Suprapubic skin (tissue), 4 donors: Measurements from ENCODE around the gene ZNF613. TPM values are rescaled to one million over a fixed set of nuclear protein-coding genes. Genes with fewer than 3 reads are reported as not detected.
"Not testable (repeated sequence)": the region's sequence is repeated elsewhere in the genome, so short reads cannot be mapped to it uniquely, and the experiment has no call there.

Experiments
- DNase-seq, 2 donors: peaks; one replicate each; pipeline ENCODE4 v3.0.0-alpha.2; 2019; ENCODE audit warnings: low spot score in 2 of 2
- H3K27ac ChIP-seq: fragments of 200-600 bp; sonication (generic); one replicate; pipeline ENCODE4 v1.5.1; 2019
- H3K27me3 ChIP-seq: fragments of 200-600 bp; sonication (generic); one replicate; pipeline ENCODE4 v1.5.1; 2019
- H3K36me3 ChIP-seq: fragments of 200-600 bp; sonication (generic); one replicate; pipeline ENCODE4 v1.5.1; 2019
- H3K4me1 ChIP-seq: fragments of 200-600 bp; sonication (generic); one replicate; pipeline ENCODE4 v1.5.1; 2019
- H3K4me3 ChIP-seq: fragments of 200-600 bp; sonication (generic); one replicate; pipeline ENCODE4 v1.5.1; 2019; ENCODE audit warnings: mild to moderate bottlenecking
- H3K9me3 ChIP-seq: fragments of 200-600 bp; sonication (generic); one replicate; pipeline ENCODE4 v1.5.1; 2019
- EP300 ChIP-seq: sonication (generic); formaldehyde crosslinking; IDR thresholded peaks from one replicate; pipeline ENCODE4 v1.6.1; 2017; ENCODE audit warnings: antibody characterized with exemption
- POLR2A ChIP-seq, 2 donors: fragments of 450-650 bp; IDR thresholded peaks; one replicate each; pipeline ENCODE4 v1.6.1; 2017; ENCODE audit warnings: antibody characterized with exemption in 2 of 2, mild to moderate bottlenecking in 2 of 2, moderate library complexity in 2 of 2
- POLR2AphosphoS5 ChIP-seq, 3 donors: sonication (generic); formaldehyde crosslinking; IDR thresholded peaks; one replicate each; pipeline ENCODE4 v1.6.1; 2017; ENCODE audit warnings: antibody characterized with exemption in 3 of 3
- WGBS: methylation state at CpG from one replicate; pipeline ENCODE4 v1.1.5; 2018; 5-methylcytosine and 5-hydroxymethylcytosine counted together
- total RNA-seq, 4 donors: library from RNA; depleted of rRNA; stranded (reverse); fragments of >200 nt; gene quantifications; one replicate each; pipeline ENCODE4 v1.1.0, GENCODE V29; 2016
- TF ChIP-seq, protein P1 (sequence below), 2 donors: fragments of 200-600 bp in 1 of 2; fragments of 450-650 bp in 1 of 2; sonication (generic) in 1 of 2; IDR thresholded peaks; one replicate each; pipeline ENCODE4 v1.5.1; 2016 to 2019; ENCODE audit warnings: antibody characterized with exemption in 2 of 2, mild to moderate bottlenecking in 1 of 2, moderate library complexity in 1 of 2

Gene ZNF613
- total RNA-seq, 4 donors from 2014 or later = 2.2 to 4.4 (median 3.0) TPM

DNA sequence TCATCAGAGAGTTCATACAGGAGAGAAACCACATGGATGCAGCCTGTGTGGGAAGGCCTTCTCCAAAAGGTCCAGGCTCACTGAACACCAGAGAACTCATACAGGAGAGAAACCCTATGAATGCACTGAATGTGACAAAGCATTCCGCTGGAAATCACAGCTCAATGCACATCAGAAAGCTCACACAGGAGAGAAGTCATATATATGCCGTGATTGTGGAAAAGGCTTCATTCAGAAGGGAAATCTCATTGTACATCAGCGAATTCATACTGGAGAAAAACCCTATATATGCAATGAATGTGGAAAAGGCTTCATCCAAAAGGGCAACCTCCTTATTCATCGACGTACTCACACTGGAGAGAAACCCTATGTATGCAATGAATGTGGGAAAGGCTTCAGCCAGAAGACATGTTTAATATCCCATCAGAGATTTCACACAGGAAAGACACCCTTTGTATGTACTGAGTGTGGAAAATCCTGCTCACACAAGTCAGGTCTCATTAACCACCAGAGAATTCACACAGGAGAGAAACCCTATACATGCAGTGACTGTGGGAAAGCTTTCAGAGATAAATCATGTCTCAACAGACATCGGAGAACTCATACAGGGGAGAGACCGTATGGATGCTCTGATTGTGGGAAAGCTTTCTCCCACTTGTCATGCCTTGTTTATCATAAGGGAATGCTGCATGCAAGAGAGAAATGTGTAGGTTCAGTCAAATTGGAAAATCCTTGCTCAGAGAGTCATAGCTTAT is 17.7 kb downstream of the ZNF613 start:
- TF ChIP-seq EP300 (no peak), POLR2A (IDR thresholded peaks at IDR 0.05) (no peak), POLR2AphosphoS5 (IDR thresholded peaks at IDR 0.05) (no peak)
- TF ChIP-seq, protein P1, sequence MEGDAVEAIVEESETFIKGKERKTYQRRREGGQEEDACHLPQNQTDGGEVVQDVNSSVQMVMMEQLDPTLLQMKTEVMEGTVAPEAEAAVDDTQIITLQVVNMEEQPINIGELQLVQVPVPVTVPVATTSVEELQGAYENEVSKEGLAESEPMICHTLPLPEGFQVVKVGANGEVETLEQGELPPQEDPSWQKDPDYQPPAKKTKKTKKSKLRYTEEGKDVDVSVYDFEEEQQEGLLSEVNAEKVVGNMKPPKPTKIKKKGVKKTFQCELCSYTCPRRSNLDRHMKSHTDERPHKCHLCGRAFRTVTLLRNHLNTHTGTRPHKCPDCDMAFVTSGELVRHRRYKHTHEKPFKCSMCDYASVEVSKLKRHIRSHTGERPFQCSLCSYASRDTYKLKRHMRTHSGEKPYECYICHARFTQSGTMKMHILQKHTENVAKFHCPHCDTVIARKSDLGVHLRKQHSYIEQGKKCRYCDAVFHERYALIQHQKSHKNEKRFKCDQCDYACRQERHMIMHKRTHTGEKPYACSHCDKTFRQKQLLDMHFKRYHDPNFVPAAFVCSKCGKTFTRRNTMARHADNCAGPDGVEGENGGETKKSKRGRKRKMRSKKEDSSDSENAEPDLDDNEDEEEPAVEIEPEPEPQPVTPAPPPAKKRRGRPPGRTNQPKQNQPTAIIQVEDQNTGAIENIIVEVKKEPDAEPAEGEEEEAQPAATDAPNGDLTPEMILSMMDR (IDR thresholded peaks at IDR 0.05) = no peak

GRCh38 chr19:51946602-51947001 is 19.3 kb downstream of the ZNF613 start:
- DNase-seq = no peak
- Histone ChIP-seq H3K27ac (no peak overlapping the region), H3K36me3 (peaks cover 39% of the 10 kb centered on the region), H3K9me3 (peaks cover 83% of the 10 kb centered on the region), H3K4me3 (no peak overlapping the region), H3K27me3 (no peaks in the 10 kb centered on the region), H3K4me1 (no peaks in the 10 kb centered on the region)
- 88% methylated on average over 1 of the region's 1 CpG for WGBS
- TF ChIP-seq POLR2A (IDR thresholded peaks at IDR 0.05) = no peak
- no peak for TF ChIP-seq POLR2AphosphoS5 (IDR thresholded peaks at IDR 0.05)
- TF ChIP-seq EP300 = no peak
- TF ChIP-seq, protein P1 (IDR thresholded peaks at IDR 0.05) = no peak

More for the DNA sequence above, 17.7 kb downstream of the ZNF613 start:
- Histone ChIP-seq H3K9me3 (peaks cover 87% of the 10 kb centered on the region), H3K27me3 (no peaks in the 10 kb centered on the region), H3K4me3 (no peak overlapping the region), H3K4me1 (no peaks in the 10 kb centered on the region), H3K36me3 (peaks cover 55% of the 10 kb centered on the region), H3K27ac (no peak overlapping the region)
- 99% methylated on average over 7 of the region's 7 CpGs for WGBS
- no peak for DNase-seq

DNA sequence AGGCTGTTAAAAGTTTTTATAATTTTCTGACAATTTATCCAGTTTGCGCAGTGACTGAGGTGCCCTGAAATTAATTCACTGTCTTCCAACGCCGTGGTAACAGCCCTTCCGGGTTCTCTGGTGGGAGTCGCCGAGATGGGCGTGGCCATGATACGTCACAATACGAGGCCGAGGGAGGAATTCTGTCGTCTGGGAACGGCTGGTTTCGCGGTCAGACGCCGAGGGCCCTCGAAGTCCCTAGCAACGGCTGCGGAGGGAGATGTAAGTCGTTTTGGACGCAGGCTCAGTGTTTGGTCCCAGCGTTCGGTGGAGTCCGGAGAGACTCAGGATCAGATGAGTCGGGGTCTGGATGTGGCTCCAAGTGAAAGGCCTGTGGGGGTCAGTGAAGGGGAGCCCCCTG is 21.7 kb downstream of the ZNF613 start:
- H3K27me3 ChIP-seq = no peaks in the 10 kb centered on the region
- H3K4me3 ChIP-seq = no peak overlapping the region
- TF ChIP-seq POLR2A (IDR thresholded peaks at IDR 0.05) (no peak), EP300 (no peak), POLR2AphosphoS5 (IDR thresholded peaks at IDR 0.05) (no peak)
- TF ChIP-seq, protein P1 (IDR thresholded peaks at IDR 0.05) = no peak
- DNase-seq = no peak
- peaks cover 15% of the 10 kb centered on the region for H3K36me3 ChIP-seq
- H3K27ac ChIP-seq = no peak overlapping the region
- WGBS = 29% methylated on average over 18 of the region's 25 CpGs
- peaks cover 69% of the 10 kb centered on the region for H3K9me3 ChIP-seq
- H3K4me1 ChIP-seq = no peaks in the 10 kb centered on the region

GRCh38 chr19:51957846-51958245 is 30.6 kb downstream of the ZNF613 start:
- not testable (repeated sequence) for H3K27ac ChIP-seq, H3K36me3 ChIP-seq, H3K4me3 ChIP-seq, DNase-seq, H3K27me3 ChIP-seq, H3K4me1 ChIP-seq
- WGBS = 89% methylated on average over 4 of the region's 4 CpGs
- H3K9me3 ChIP-seq = peaks cover 64% of the 10 kb centered on the region

- peaks cover 26% of the 10 kb centered on the region for H3K36me3 ChIP-seq
Observed at GRCh38 chr19:51959791-51960190, 32.5 kb downstream of the ZNF613 start.

DNA sequence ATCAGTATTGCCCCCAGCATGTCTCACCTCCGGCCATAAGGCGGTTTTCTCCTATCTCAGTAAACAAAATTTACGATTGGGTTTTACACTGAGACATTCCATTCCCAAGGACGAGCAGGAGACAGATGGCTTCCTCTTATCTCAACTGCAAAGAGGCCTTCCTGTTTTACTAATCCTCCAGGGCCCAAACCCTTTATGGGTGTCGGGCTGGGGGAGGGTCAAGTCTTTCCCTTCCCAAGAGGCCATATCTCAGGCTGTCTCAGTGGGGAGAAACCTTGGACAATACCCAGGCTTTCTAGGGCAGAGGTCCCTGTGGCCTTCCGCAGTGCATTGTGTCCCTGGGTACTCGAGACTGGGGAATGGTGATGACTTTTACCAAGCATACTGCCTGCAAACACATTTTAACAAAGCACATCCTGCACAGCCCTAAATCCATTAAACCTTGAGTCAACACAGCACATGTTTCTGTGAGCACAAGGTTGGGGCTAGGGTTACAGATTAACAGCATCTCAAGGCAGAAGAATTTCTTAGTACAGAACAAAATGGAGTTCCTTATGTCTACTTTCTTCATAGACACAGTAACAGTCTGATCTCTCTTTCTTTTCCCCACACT is 33.5 kb downstream of the ZNF613 start:
- H3K27ac ChIP-seq, H3K4me3 ChIP-seq, H3K27me3 ChIP-seq, DNase-seq, H3K4me1 ChIP-seq: not testable (repeated sequence)
- 44% methylated on average over 7 of the region's 7 CpGs for WGBS
- peaks cover 35% of the 10 kb centered on the region for H3K36me3 ChIP-seq
- H3K9me3 ChIP-seq = peaks cover 76% of the 10 kb centered on the region

More at GRCh38 chr19:51959791-51960190, 32.5 kb downstream of the ZNF613 start:
- no peak overlapping the region for H3K4me3 ChIP-seq
- H3K9me3 ChIP-seq = peaks cover 73% of the 10 kb centered on the region
- TF ChIP-seq, protein P1 (IDR thresholded peaks at IDR 0.05) = no peak
- TF ChIP-seq EP300 = no peak
- no peak for TF ChIP-seq POLR2AphosphoS5 (IDR thresholded peaks at IDR 0.05)
- no peak for TF ChIP-seq POLR2A (IDR thresholded peaks at IDR 0.05)
- H3K27ac ChIP-seq = no peak overlapping the region
- no peak for DNase-seq
- no peaks in the 10 kb centered on the region for H3K27me3 ChIP-seq
- 82% methylated on average over 4 of the region's 4 CpGs for WGBS
- no peaks in the 10 kb centered on the region for H3K4me1 ChIP-seq
